ENCODE measurements around the gene CIRBP. TPM values are rescaled to one million over a fixed set of nuclear protein-coding genes. Genes with fewer than 3 reads are reported as not detected.

The CIRBP gene
- total and polyA plus RNA-seq, 2 donors (not counting 1 experiment from before 2014, with no cell fraction given): 643 to 1,164 TPM

DNA sequence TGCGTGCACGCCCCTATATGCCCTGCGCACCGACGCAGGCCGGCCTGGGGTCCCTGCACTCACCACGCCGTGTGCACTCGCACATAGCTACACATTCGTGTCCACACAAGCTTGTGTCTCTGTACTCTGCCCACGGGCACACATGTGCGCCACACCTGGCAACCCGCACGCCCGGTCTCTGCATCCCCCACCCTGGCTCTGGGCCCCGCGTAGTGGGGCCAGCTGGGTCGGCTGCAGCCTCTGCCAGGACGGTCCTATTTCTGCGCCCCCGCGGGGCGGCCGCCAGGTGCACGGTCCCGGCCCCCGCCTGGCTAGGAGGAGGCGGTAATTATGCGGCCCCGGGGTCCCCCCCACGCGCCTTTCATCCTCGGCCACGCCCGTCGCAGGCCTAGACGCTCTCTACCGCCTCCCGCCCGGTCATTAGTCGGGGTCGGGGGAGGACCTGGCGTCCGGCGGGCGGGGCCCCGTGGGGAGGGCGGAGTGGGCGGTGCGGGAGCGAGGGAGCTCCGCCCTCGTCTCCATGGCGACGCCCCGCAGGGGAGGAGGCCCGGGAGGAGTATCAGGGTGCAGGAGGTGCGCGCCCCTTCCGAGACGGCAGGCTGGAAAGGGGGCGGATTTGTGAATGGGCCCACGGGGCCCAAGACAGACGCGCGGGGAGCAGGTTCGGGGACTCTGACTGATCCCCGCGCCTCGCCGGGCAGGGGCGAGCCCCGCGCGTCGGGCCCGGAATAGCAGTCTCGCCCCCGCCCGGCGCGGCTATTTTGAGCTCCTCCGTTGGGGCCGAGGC, 2.8 kb upstream of the CIRBP start:
- peak overlapping the region; percentile 57 for H3K9ac ChIP-seq (ENCODE audit: low read length)
- no peak for TF ChIP-seq EZH2 (IDR thresholded peaks at IDR 0.05; ENCODE audit: borderline replicate concordance, insufficient read depth, low read depth, low read length, poor library complexity, severe bottlenecking)
- TF ChIP-seq, protein P1, sequence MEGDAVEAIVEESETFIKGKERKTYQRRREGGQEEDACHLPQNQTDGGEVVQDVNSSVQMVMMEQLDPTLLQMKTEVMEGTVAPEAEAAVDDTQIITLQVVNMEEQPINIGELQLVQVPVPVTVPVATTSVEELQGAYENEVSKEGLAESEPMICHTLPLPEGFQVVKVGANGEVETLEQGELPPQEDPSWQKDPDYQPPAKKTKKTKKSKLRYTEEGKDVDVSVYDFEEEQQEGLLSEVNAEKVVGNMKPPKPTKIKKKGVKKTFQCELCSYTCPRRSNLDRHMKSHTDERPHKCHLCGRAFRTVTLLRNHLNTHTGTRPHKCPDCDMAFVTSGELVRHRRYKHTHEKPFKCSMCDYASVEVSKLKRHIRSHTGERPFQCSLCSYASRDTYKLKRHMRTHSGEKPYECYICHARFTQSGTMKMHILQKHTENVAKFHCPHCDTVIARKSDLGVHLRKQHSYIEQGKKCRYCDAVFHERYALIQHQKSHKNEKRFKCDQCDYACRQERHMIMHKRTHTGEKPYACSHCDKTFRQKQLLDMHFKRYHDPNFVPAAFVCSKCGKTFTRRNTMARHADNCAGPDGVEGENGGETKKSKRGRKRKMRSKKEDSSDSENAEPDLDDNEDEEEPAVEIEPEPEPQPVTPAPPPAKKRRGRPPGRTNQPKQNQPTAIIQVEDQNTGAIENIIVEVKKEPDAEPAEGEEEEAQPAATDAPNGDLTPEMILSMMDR (IDR thresholded peaks at IDR 0.05): no peak
- no peaks in the 10 kb centered on the region for H3K9me3 ChIP-seq (ENCODE audit: control extremely low read depth in 1 of 3, control insufficient read depth in 2 of 3, insufficient read depth in 1 of 3, low read length in 2 of 3)
- H3K4me2 ChIP-seq (replicated peaks; ENCODE audit: low read depth, low read length, poor library complexity, severe bottlenecking): peak overlapping the region; percentile 83
- H3K27me3 ChIP-seq (replicated peaks in 1 of 4; ENCODE audit: control extremely low read depth in 1 of 4, control insufficient read depth in 3 of 4, insufficient read depth in 4 of 4, low read length in 3 of 4): no peaks in the 10 kb centered on the region
- peak overlapping the region; percentile 100 for H3K27ac Mint-ChIP-seq
- ATAC-seq (ENCODE audit: low read depth) (peak; percentile 31), DNase-seq (peak; percentile 93)
- CTCF ChIA-PET: interaction anchor here (0.8 to 10.0 kb wide), 17 partner anchors 9 to 236 kb away, joined by 3 to 658 read pairs (median 4); partner anchors contain the start of genes ARHGAP45, ATP5F1D, FAM174C and GPX4
- no peaks in the 10 kb centered on the region for H3K9me3 Mint-ChIP-seq (ENCODE audit: insufficient read depth)
- H3K4me1 ChIP-seq (ENCODE audit: control insufficient read depth in 2 of 2, insufficient read depth in 2 of 2, low read length in 2 of 2): peaks cover 79 to 88% of the 10 kb centered on the region in 2 donors
- peak overlapping the region in 4 of 5 experiments; percentile 48 to 64 (median 58) for H3K4me3 ChIP-seq (ENCODE audit: control extremely low read depth in 1 of 5, extremely low read depth in 1 of 5, insufficient read depth in 1 of 5, low read depth in 2 of 5, low read length in 4 of 5)
- POLR2A ChIA-PET: interaction anchor here (0.6 to 11.0 kb wide), 18 partner anchors 9 to 785 kb away, joined by 3 to 402 read pairs (median 4); partner anchors contain the start of genes ARHGAP45, ATP5F1D, FAM174C and GPX4
- WGBS (ENCODE audit: insufficient coverage): 1% methylated on average over 84 of the region's 84 CpGs
- peak overlapping the region; percentile 96 to 99 for H3K27ac ChIP-seq (ENCODE audit: low read length in 2 of 2)
- H2AFZ ChIP-seq (ENCODE audit: insufficient read depth, low read depth, low read length, poor library complexity, severe bottlenecking): peak overlapping the region; percentile 48
- peaks cover 52% of the 10 kb centered on the region for H3K79me2 ChIP-seq (ENCODE audit: control insufficient read depth, insufficient read depth, low read length)
- H3K4me1 Mint-ChIP-seq: peaks cover 80% of the 10 kb centered on the region
- no peaks in the 10 kb centered on the region for H3K27me3 Mint-ChIP-seq
- peaks cover 0 to 15% of the 10 kb centered on the region in 2 experiments for H3K36me3 ChIP-seq (replicated peaks in 1 of 2; ENCODE audit: control extremely low read depth in 1 of 2, control insufficient read depth in 1 of 2, extremely low read depth in 1 of 2, insufficient read depth in 2 of 2, low read length in 1 of 2)
- H3K4me3 Mint-ChIP-seq: peak overlapping the region; percentile 95
- H4K20me1 ChIP-seq (ENCODE audit: control insufficient read depth, insufficient read depth, low read length, poor library complexity, severe bottlenecking): peaks cover 39% of the 10 kb centered on the region
- intact Hi-C loops (cut with micrococcal nuclease): loop anchor here (1.0 to 5.0 kb wide), 3 partner anchors 17 to 164 kb away; partner anchors contain the start of gene GPX4
